CD4-positive, alpha-beta T cell treated with Interleukin-10 for 1 hour (primary cell): ENCODE measurements around the gene ARFGAP3.
"Not testable (repeated sequence)": the region's sequence is repeated elsewhere in the genome, so short reads cannot be mapped to it uniquely, and the experiment has no call there.

Source experiments
- DNase-seq: peaks from one replicate; pipeline ENCODE4 v3.0.0-alpha.2; 2020

Gene ARFGAP3

DNA sequence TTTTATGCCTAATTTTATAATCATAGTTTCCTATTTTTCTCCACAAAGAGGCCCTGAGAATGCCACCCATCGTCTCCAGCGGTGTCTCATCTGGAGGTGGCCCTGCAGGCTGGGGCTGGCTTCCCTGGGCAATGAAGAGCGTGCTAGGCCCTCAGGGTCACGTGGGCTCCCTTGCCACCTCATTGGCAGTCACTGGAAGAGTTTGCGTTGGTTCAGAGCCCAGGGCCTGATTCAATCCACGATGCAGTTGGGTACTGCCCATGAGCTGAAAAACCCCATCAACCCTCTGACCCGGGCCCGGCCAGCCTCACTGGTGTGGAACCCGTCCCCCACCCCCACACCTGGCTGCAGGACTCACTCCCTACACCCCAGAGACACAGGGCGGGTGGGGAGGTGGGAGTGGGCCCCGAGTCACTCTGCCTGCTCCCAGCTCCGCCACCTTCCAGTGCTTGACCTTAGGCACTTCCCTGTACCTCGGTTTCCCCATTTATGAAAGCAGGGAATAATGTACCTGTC, 93.0 kb downstream of the ARFGAP3 start:
- DNase-seq = no peak

DNA sequence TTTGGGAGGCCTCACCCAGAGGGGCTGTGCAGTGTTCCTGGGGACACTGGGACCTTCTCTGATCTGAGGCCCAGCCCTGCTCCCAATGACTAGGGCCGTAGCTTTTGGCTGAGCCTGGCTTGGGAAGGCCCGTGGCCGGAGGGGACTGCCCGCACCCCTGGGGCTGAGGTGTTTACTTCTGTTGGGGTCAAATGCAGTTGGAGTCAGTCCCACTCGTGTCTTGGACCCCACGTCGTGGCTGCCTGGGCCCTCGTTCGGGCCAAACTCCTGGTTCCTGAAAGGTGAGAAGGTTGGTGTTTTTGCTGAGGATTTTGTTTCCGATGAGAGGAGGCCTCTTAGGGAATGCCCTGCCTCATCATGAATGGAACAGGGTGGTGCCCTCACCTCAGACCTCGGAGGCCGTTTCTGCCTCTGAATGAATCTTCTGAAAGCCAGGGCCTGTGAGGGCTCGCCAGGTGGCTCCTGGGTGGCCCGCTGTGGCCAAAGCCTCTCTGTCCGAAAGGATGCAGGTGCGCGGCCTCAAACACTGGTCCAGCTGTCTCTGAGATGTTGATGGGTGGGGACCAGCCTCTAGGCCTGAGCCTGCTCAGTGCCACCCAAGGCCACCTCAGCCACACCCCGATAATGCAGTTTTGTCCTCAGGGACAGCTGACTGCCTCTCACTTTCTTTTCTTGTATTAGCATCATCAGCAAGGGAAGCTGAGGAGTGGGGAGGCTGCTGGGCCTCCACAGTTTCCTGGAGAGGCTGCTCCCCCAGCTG, 96.1 kb downstream of the ARFGAP3 start:
- no peak for DNase-seq

- no peak for DNase-seq
Observed at GRCh38 chr22:42758931-42759629, 98.0 kb downstream of the ARFGAP3 start.

- DNase-seq = not testable (repeated sequence)
Observed at GRCh38 chr22:42755553-42755952, 101.5 kb downstream of the ARFGAP3 start.

DNA sequence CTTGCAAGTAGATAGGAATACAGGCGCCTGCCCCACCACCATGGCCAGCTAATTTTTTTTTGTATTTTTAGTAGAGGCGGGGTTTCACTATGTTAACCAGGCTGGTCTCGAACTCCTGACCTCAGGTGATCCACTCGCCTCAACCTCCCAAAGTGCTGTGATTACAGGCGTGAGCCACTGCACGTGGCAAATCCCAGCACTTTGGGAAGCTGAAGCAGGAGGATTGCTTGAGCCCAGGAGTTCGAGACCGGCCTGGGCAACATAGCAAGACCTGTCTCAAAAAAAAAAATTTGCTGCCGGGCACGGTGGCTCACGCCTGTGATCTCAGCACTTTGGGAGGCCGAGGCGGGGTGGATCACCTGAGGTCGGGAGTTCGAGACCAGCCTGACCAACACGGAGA, 102.0 kb downstream of the ARFGAP3 start:
- not testable (repeated sequence) for DNase-seq

DNA sequence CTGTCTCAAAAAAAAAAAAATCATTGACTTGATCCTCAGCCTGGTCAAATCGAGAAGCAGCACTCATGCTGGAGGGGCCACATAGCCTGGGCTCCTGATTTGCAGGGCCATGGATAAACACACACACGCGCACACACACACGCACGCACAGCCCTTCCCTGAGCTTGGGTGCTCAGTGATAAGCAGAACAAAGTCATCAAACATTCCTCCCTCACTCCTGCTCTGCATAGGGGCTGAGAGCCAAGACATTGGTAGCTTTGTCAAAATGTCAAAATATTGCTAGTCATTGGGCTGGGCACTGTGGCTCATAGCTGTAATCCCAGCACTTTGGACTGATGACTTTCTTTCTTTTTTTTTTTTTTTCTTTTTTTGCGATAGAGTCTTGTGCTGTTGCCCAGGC, 102.4 kb downstream of the ARFGAP3 start:
- no peak for DNase-seq

DNA sequence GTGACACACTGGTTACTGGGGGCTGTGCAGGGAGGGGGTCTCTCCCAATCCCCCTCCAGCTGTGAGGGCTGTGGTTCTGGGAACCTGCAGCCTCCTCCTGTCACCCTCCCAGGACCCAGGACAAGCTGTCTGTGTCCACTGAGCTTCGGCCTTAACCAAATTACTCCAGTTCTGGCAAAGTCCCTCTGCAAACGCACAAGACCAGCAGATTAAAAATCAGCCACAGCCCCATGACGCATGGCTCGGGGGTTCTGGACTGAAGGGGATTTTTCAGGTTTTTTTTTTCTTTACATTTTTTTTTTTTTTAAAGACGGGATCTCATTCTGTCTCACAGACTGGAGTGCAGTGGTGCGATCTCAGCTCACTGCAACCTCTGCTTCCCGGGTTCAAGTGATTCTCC, 104.2 kb downstream of the ARFGAP3 start:
- DNase-seq = no peak

- no peak for DNase-seq
Observed at GRCh38 chr22:42752230-42752746, 104.8 kb downstream of the ARFGAP3 start.

- not testable (repeated sequence) for DNase-seq
Observed at GRCh38 chr22:42750421-42750820, 106.7 kb downstream of the ARFGAP3 start.

- DNase-seq = no peak
Observed at GRCh38 chr22:42747701-42748513, 109.2 kb downstream of the ARFGAP3 start.
